ENCODE measurements around the gene ARMC7.
"Not testable (repeated sequence)": the region's sequence is repeated elsewhere in the genome, so short reads cannot be mapped to it uniquely, and the experiment has no call there.

ARMC7 gene

DNA sequence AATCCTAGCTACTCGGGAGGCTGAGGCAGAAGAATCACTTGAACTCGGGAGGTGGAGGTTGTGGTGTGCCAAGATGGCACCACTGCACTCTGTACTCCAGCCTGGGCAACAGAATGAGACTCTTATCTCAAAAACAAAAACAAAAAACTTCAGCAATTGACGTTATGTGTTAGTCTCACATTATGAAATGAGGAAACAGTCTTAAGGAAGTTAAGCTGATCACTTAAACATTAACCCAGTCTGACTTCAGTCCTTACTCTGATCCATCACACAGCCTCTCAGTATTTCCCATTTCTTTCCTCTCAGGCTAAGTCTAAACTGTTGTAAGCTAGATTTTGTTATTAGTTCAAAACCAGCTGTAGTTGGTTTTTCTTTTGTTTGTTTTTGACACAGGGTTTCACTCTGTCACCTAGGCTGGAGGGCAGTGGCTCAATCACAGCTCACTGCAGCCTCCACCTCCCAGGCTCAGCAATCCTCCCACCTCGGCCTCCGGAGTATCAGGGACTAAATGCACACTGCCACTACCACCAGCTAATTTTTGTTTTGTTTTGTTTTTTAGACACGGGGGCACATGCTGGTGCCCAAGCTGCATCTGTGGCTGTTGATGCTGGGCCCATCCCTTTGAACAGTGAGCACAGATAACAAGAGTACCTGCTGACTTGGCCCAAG, 38.2 kb downstream of the ARMC7 start:
- DNase-seq (ENCODE audit: insufficient read length, low spot score) (no peak), FAIRE-seq (no peak)

DNA sequence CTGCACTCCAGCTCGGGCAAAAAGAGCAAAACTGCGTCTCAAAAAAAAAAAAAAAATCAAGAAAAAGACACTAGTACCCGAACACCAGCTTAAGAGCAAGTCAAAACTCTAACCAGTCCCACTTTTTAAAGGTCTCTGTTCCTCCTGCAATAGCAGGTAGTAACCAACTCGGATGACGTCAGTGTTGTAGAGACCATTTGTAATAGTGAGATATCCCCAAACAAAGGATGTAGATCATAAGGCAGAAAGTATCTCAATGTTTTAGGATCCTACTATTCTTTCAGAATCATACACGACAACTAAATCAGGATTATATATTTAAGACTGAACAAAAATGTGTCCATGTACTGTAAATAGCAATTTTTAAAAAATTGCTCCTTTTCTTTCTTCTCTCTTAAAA, 42.2 kb downstream of the ARMC7 start:
- no peak for DNase-seq (ENCODE audit: insufficient read length, low spot score)
- FAIRE-seq: no peak

DNA sequence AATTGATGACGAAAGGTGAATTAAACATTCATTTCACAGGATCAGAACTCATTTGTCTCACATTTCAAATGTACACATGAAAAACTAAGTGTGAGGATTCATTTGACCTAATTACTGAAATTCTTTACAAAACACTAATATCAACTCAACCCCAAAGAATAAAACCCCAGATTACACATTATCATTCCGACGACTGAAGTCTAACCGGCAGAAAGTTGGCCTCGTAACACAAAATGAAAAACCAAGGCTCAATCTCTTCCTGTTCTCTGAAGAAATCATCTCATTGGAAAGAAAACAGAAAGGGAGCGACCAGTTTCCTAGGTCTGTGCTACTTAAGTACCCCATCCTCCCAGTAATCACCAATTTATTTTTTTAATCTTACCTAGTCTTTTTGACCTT, 42.8 kb downstream of the ARMC7 start:
- DNase-seq (ENCODE audit: insufficient read length, low spot score): no peak
- FAIRE-seq: no peak

DNA sequence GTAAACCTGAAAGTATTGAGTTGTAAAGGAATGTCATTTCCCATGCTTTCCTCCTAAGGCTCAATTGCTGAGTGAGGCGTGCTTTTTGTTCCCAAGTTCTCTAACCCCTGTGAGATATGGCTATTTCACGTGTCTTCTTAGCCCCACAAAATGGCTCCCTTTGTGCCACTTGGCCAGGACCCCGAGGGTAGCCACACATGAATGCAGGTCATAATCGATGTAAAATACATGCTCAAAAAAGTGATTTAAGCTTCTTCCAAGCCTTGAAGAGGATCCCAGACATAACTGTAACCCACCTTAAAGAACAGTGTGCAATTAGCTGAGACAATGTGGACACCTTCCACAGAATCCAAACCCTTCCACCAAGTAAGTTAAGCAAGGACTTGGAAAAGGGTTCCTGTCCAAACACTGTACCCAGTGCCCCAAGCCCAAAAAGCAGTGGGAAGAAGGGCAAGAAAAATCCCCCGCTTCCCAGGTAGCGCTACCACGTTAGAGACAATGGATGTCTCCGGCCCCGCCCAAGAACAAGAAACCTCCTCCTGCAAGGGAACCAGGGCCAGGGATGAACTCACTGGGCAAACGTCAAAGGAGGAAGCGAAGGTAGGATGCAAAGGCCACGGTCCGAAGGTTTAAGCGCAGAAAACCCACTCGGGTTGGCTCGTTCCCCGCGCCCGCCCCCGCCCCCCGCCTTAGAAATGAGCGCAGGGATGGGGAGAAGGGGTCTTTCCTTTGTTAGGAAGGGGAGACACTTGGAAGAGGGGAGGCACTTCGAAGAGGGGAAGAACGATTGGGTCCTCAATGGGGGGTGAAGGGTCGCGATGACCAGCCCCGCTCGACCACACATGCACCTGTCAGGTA, 43.4 kb downstream of the ARMC7 start:
- peak; percentile 46 for FAIRE-seq

GRCh38 chr17:75153780-75154194, 44.0 kb downstream of the ARMC7 start:
- DNase-seq (ENCODE audit: insufficient read length, low spot score) (no peak), FAIRE-seq (no peak)

More for the DNA sequence above, 43.4 kb downstream of the ARMC7 start:
- DNase-seq (ENCODE audit: insufficient read length, low spot score): peak; percentile 58

GRCh38 chr17:75154195-75155106, 44.7 kb downstream of the ARMC7 start, which contains the start of gene JPT1:
Gene JPT1, minus strand, starts transcription at chr17:75154512. Its CDS starts 115 bp downstream, at chr17:75154397.
- peak; percentile 97 for FAIRE-seq
- peak; percentile 100 for DNase-seq (ENCODE audit: insufficient read length, low spot score)

DNA sequence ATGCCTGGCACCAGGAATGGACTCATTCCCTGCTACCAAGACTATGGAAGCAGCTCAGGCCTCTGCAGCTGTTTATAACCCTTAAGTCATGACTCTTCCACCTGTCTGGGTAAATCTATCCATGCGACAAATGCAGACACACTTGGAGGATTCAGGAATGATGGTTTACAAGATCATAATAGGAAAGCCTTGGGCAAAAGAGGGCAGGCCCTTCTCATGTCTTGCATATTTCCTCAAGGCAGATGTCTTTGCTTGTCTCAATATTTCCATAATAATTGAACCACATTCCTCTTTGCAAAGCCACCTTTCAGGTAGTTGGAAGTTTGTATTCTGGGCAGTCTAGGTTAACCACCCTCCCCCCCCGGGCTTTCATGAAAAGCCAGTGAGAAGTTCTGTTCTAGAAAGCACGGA, 45.4 kb downstream of the ARMC7 start:
- peak; percentile 9 for FAIRE-seq

GRCh38 chr17:75158480-75158879, 48.7 kb downstream of the ARMC7 start:
- DNase-seq (ENCODE audit: insufficient read length, low spot score); FAIRE-seq: not testable (repeated sequence)

More for the DNA sequence above, 45.4 kb downstream of the ARMC7 start:
- DNase-seq (ENCODE audit: insufficient read length, low spot score): no peak

- no peak for FAIRE-seq
- no peak for DNase-seq (ENCODE audit: insufficient read length, low spot score)
These were observed 49.6 kb downstream of the ARMC7 start for GRCh38 chr17:75159196-75160031.

GRCh38 chr17:75160211-75160610, 50.4 kb downstream of the ARMC7 start:
- FAIRE-seq: no peak
- no peak for DNase-seq (ENCODE audit: insufficient read length, low spot score)

DNA sequence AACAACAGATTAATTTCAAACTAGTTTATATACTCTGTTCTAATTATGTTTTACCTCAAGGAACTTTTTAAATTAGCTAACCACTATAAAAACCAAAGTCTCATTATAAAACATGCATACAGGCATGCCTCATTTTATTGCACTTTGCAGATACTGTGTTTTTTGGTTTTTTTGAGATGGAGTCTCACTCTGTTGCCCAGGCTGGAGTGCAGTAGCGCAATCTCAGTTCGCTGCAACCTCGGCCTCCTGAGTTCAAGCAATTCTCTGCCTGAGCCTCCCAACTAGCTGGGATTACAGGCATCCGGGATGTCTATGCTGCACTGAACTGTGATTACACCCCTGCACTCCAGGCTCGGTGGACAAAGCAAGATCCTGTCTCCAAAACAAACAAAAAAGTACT, 53.3 kb downstream of the ARMC7 start:
- no peak for FAIRE-seq
- DNase-seq (ENCODE audit: insufficient read length, low spot score): no peak

DNA sequence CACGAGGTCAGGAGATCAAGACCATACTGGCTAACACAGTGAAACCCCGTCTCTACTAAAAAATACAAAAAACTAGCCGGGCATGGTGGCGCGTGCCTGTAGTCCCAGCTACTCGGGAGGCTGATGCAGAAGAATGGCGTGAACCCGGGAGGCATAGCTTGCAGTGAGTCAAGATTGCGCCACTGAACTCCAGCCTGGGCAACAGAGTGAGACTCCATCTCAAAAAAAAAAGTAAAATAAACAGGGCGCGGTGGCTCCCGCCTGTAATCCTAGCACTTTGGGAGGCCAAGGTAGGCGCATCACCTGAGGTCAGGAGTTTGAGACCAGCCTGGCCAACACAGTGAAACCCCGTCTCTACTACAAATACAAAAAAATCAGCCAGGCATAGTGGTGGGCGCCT, 54.8 kb downstream of the ARMC7 start:
- not testable (repeated sequence) for FAIRE-seq; DNase-seq (ENCODE audit: insufficient read length, low spot score)

DNA sequence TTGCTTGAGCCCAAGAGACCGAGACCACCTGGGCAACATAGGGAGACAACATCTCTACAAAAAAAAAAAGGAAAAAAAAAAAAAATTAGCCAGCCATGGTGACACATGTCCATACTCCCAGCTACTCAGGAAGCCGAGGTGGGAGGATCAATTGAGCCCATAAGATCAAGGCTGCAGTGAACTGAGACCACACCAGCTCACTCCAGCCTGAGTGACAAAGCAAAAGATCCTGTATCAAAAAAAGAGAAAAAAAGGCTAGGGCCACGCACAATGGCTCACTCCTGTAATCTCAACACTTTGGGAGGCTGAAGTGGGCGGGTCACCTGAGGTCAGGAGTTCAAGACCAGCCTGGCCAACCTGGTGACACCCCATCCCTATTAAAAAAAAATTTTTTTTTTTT, 59.2 kb downstream of the ARMC7 start:
- no peak for FAIRE-seq
- no peak for DNase-seq (ENCODE audit: insufficient read length, low spot score)

GRCh38 chr17:75173526-75173925, 63.8 kb downstream of the ARMC7 start:
- no peak for FAIRE-seq

GRCh38 chr17:75174996-75175395, 65.2 kb downstream of the ARMC7 start:
- DNase-seq (ENCODE audit: insufficient read length, low spot score) (no peak), FAIRE-seq (no peak)

More at GRCh38 chr17:75173526-75173925, 63.8 kb downstream of the ARMC7 start:
- no peak for DNase-seq (ENCODE audit: insufficient read length, low spot score)

DNA sequence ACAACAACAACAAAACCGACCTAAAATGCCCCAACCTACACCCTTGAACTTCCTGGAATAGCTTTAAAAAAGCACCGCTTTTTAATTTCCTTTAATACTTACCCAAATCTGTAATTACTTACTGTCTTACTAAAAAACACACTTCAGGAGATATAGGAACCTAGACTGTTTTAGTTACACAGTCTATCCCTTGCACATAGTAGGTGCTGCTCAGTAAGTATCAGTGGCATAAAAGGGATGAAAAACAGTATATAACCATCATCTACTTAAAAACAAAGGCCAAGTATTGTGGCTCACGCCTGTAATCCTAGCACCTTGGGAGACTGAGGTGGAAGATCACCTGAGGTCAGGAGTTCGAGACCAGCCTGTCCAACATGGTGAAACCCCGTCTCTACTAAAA, 66.9 kb downstream of the ARMC7 start:
- DNase-seq (ENCODE audit: insufficient read length, low spot score) (no peak), FAIRE-seq (no peak)

DNA sequence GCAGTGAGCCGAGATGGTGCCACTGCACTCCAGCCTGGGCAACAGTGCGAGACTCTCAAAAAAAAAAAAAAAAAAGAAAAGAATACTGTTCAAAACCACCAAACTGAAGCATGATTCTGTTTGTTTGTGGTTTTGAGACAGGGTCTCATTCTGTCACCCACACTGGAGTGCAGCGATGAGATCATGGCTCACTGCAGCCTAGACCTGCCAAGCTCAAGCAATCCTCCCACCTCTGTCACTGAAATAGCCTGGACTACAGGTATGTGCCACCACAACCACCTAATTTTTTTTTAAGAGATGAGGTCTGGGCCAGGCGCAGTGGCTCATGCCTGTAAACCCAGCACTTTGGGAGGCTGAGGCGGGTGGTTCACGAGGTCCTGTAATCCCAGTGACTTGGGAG, 68.7 kb downstream of the ARMC7 start:
- FAIRE-seq: no peak

More for the DNA sequence above, 68.7 kb downstream of the ARMC7 start:
- DNase-seq (ENCODE audit: insufficient read length, low spot score): no peak
